CD4-positive, alpha-beta T cell treated with Interleukin-15 for 1 hour (primary cell): ENCODE results near the gene MACROD2.

Experiments used
- DNase-seq: peaks from one replicate; pipeline ENCODE4 v3.0.0-alpha.2; 2020

Gene MACROD2

DNA sequence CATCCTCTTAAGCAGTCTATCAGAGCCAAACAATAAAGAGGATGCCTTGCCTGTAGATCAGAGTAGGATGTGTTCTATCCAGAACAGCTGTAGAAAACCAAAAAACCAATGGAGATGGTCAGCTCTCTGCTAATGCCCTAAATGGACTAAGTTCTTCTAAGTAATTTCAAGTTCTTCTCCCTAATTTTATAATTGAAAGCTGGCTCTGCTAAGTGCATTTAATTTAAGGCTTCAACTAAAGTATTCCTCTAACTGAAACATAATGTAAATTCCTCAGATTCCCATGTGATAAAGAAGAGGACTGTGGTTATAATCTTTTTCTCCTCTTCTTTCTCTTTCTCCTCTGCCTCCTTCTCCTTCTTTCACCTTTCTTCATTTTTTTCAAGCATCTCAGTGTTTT is 1868.4 kb downstream of the MACROD2 start:
- no peak for DNase-seq

DNA sequence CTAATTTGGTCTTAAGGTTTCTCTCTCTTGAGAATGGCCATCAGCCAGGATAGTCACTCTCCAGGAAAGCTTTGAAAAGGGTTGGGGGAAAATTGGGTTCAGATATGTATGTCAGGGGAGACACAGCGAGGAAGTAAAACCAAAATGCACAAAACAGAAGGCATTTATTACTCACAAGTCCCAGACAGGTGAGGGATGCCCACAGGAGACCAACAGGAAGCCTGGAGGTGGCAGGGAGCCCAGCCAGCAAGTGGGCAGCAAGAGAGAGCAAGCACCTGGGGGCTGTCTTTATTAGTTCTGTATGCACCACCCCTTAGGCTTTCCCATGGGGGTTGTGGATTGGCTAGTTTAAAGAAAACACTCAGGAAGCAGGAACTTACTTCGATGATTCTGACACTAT is 1870.2 kb downstream of the MACROD2 start:
- DNase-seq = no peak

DNA sequence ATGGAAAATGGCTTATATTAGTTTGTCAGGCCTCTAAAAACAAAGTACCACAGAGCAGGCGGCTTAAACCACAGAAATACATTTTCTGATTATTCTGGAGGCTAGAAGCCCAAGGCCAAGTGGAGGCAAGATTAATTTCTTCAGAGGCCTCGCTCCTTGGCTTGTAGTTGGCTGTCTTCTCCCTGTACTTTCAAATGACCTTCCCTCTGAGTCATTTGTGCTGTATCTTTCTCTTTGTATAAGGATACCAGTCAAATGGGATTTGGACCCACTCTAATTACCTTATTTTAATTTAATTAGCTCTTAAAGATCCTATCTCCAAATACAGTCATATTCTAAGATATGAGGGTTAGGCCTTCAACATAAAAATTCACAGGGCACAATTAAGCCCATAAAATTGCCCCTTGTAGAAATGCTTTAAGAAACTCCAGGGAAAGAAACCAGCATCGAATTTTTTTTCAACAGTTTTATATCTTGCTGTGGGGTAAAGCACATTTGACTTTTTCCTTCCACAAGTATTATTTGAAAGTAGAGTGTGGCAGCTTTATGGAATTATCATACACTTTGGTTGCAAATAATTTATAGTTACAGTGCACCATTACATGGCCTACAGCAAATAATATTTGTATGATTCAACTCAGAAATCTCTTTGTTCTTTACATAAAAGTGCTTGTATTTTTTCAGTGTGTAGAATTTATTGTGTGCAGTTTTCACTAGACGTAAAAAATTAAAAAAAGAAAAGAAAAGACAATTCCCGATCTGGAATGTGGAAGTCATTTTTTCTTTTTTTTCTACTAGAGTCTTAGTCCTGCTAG is 1871.8 kb downstream of the MACROD2 start:
- no peak for DNase-seq

DNA sequence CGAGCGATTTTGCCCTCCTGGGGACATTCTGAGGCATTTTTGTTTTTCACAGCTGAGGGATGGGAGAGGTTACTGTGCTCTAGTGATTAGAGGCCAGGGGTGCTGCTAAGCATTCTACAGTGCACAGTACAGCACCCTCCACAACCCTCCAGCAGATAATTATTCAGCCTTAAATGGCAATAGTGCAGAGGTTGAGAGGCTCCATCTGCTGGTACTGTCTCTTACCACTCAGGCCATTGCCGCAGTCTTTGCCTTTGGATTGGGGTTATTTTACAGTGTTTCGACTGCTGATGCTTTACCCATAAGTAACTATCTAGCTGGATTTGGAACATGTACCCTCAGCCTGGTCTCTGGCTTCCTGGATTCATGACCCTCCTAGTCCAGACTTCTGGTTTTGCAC is 1872.6 kb downstream of the MACROD2 start:
- no peak for DNase-seq

DNA sequence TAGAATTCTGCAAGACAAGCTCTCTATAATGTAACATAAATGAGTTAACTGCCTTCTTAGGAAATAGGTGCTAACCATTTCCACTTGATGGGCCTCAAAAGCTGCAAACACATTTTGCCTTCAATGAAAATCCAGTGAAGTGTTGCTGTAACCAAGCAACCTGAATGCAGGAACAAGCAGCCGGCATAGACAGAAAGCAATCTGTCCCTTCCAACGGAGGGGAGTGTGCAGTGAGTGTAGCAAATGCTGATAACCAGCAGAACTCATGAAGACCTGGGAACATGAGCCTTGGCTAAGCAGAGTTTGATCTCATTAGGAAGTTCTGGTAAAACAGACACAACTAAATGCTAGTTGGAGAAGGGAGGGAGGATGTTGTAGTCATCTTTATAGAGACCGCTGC is 1880.1 kb downstream of the MACROD2 start:
- DNase-seq = peak; percentile 21

DNA sequence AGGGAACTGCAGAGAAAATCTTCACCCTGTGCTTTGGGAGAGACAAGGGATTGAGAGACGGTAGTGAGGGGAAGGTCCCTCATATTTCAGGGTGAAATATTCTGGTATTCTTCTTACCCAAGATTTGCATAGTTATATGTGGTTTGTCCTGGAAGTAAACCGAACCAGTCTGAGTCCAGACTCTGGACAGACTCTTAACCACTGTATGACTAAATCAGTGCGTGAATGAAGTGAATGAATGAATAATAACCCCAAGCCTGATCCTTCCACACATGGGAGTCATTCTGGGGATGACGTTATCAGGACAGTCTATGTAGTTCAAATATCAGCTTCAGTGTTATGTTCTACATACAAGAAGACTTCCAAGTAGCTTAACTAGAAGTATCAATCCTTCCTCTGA is 1887.2 kb downstream of the MACROD2 start:
- DNase-seq = no peak

DNA sequence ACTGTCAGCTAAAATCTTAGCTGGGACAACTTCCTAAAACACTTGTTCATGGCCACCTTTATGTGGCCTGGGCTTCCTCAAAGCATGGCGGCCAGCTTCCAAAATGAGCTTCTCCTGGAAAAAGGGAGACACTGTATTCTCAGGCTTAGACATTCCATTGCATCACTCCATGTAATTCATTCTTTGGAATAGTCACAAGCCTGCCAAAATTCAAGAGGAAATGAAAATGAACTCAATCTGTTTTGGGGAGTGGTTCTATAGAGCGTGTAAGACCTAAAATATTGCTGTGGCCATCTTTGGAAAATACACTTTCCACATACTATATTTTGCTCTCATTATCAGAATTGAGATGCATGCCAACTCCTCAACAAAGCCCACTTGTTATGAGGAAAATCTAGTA is 1890.9 kb downstream of the MACROD2 start:
- no peak for DNase-seq

DNA sequence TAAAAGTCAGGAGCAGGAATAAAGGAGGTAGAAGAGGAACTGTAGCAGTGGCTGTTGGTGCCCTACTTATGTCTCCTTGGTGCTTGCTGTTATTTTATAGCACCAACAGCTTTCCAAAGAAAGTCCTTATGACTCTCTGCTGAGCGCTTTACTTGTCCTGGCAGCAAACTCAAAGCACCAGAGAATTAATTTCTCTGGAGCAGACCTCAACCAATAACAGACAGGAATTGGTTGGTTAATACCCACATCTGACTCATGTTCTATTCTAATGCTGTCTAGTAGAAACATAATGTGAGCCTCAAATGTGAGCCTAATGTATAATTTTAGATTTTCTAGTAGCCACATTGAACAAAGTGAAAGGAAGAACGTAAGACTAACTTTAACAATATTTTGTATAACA is 1892.1 kb downstream of the MACROD2 start:
- DNase-seq = no peak

DNA sequence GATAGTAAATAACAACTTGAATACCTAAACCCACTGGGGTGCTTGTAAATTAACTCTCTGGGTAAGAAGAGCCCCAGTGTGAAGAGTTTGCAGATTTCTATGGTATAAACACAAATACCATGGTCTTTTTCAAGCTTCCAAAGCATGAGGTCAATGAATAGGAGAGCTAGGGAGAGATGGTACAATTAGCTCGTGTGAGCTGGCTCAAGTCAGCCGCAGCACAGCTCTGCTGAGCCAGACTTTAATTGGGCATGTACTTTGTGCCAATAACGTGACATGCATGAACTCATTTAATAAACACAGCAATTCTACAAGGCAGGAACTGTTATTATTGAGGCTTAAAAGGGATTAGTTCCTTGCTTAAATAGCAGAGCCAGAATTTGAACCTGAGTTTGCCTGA is 1893.7 kb downstream of the MACROD2 start:
- no peak for DNase-seq

DNA sequence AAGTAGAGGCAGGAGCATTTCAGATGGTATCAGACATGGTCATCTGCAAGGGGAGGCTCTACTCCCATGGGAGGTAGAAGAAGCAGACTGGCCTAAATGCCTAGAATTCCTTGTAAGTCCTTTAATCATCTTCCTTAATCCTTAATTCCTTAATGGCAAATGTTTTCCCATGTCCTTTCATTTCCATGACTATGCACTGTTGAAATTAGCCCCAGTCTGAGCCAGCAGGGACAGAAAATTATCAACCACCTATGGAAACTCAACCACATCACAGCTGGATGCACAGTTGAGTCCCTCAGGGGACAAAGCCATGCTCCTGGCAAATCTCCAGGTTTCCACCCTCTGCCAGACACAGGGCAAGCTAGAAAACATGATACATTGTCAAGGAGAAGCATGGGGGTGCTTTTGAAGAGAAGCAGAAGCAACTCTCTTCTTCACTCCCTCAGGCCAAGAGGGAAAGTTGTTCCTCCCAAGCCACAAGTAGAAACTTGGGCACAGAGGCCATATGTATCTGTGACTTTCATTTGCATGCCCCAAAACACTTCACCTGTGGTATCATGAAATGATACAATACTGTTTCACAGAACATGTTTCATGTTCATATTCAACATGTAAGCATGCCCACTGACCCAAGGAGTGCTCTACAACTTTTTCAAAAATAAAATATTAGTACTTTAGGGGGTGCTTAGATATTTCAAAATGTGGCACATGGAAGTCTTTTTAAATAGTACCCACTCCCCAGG is 1894.4 kb downstream of the MACROD2 start:
- DNase-seq = no peak

DNA sequence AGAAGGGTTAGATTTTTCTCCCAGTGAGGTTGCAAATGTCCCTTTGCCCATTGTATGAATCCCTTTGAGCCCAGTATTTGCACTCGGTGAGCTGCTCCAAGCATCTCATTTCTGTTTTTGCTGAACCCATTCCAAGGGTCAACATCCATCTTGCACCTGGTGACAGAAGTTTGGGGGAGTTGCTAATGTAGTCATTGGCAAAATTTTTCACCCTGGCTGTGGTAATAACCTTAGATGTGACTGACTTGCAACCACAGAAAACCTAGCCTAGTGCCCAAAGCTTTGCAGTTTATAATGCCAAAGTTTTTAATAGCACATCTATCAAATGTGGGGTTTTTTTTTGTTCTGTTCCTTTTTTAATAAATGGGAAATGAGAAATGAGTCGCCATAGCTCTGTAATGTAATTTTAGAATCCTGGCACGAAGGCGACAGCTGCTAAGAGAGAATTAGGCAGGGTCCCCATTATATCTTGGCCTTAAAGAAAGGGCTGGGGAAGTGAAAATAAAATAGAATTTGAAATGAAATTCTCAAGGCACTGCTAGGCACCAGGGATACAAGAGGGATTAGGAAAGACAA is 1895.2 kb downstream of the MACROD2 start:
- no peak for DNase-seq

DNA sequence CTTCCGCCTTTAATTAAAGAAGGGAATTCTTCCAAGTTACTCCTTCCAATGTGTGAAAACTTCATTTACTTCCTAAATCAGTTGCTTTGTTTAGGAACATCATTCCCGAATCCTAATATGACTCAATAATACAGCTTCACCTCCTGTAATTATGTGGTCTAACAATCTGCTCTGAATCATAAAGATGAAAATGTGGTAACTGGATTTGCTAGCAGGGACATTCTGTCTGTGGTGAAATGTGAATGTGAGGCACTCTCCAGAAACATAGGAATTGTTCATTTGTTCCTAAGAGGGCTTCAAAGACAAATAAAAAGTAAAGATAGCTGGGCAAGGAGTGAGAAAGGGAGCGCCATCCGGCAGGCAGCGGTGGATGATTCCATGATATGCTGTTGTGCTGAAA is 1899.8 kb downstream of the MACROD2 start:
- no peak for DNase-seq

DNA sequence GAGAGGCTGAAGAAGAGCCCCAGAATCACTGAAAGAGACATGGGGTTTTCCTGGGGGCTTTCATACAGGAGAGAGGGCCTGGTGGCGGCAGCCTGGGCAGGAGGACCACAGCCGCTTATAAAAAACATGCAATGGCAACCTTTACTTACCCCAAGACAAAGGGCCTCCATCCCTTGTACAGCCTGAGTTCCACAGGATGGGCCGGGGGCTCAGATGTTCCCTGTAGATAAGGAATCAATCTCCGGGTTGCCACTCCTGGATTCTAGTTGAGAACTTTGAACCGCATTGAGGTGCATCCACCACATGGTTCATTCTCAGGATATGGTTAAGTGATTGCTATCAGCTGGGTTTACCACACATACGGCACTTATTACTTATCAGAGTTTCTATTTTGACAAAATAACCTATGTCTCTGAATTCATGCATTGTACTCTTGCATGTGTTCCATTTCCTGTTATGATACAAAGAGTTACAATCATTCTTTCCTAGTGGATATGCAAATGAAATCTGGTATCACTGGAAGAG is 1900.3 kb downstream of the MACROD2 start:
- no peak for DNase-seq

DNA sequence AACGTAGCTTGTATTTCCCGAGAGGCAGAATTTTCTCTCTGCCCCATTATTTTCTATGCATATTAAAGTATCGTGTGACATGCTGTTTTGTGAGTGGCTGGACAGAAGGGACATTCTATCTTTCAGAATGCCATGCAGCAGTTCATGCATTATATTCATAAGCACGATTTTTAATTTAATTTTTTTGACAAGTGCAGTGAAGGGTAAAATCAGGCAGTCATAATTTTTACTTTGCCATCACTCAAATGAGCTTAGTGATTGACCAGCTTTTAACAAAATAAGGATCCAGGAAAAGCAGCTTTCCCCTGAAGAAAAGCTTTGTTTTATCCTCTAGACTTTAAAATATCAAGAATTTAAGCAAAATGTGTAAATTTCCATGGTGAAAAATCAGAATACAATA is 1904.7 kb downstream of the MACROD2 start:
- no peak for DNase-seq

DNA sequence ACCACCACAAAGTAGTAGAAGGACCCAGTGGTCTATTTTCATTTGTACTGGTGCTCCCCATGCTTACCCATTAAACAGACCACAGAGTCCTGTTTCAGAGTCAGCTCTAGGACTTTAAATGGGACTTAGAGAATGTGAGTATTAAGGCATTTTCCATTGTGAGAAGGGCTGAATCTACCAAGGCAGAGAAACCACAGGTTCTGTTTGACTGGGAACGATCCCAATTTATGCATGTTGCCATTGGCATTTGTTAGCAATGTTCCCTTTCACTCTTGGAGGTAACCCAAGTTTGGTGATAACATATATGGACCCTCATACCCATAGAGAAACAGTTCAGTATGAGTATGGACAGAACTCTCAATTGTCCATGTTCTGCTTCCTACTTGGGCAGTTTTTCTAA is 1905.1 kb downstream of the MACROD2 start:
- DNase-seq = no peak

DNA sequence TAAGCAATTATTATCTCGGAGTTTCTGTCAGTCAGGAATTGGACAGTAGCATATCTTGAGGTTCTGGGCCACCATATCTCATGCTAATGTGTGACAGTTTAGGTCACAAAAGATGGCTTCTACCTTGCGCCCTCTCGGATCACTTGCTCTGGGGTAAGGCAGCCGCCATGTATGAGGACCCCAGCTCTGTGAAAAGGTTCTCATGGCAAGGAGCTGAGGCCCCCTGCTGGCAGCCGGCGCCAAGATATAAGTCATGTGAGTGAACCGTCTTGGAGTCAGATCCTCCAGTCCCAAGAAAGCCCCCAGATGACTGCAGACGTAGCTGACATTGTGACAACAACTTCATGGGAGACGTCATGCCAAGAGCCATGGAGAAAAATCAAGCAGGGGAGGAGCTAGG is 1907.2 kb downstream of the MACROD2 start:
- no peak for DNase-seq

DNA sequence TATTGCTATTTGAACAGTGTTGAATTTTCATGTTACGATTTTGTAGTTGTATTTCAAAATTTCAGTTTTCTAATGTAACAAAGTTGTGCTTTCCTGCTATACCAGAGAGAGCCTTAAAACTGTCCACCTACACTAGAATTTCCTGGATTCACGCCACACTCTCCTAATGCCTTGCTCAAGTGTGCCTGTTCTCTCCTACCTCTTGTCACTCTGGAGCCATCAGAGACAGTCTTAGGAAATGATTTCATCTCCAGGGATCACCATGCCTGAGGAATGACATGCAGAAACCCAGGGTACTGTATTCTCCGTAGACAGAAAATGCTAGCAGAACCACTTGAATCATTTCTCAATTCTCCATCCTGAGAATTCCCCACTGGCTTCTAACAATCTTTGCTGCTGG is 1910.3 kb downstream of the MACROD2 start:
- DNase-seq = no peak

DNA sequence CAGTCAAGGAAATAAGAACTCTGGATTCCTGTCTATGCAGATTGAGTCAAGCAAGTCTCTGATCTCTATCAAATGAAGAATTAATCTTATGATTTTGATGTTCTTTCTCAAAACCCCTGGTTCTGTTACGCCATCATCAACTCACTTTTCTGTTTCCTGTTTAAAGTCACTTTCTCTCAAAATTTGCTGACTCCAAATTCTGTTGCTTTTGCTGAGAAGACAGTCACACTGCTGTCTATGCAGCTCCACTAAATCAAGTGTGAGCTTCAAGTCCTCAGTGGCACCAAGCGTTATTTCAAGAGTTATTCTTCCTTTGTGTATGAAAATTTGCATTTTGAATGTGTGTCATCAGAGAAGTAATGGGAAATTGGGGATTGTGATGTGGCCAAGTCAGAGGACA is 1914.7 kb downstream of the MACROD2 start:
- no peak for DNase-seq

DNA sequence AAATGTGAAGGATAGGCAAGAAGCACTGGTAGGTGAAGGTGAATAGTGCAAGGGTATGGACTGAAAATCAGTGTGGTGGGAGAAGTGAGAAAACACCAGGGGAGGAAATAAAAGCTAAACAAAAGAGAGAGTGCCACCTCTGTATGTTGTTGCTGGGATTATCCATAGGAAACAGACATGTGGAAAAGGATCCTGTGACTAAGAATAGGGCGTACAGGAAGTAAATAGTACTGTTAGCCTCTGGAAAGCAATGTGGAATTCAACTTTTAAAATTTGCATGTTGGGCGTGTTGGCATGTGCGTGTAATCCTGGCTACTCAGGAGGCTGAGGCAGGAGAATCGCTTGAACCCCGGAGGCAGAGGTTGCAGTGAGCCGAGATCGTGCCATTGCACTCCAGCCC is 1916.3 kb downstream of the MACROD2 start:
- DNase-seq = no peak

DNA sequence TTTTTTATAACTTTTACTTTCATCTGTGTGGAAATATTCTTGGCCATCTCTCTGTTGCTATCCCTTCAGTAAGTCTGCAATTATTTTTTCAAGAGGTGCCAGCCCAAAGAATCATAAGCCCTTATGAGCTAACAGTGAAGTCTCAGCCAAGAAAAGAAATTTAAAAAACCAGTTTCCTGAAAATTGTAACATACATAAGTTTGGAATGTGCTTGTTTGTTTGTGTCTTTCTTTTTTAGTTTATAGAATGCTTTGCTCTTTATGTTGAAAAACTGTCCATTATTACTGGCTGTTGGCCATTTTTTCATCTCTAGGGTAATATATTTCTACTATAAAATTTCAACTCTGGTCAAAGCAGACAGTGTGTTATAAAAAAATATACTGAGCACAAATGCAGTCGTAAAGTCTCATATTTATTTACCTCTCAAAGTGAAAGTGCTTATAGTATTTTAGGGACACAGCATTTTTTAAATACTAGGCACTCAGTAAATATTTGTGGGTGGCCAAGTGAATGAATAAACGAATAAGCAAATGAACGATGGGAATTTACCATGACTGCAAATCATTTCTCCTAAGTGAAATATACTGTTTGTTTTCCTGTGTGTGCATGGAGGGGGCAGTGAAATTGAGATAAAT is 1918.2 kb downstream of the MACROD2 start:
- no peak for DNase-seq

DNA sequence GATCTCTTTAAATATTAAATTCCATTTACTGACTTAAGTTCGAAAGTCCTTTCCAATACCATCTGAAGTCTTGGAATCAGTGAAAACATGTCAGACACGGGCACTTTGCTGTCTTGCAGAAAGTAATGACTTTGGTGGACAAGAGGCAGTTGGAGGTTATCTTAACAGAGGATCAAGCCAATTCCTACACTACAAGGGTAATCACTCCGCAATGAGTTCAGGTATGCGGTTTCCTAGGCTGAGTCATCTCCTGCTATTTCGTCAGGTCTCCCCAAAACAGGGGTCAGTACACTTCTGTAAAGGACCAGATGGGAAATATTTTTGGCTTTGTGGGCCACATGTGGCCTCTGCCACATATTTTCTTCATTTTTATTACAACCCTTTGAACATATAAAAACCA is 1921.3 kb downstream of the MACROD2 start:
- DNase-seq = no peak

DNA sequence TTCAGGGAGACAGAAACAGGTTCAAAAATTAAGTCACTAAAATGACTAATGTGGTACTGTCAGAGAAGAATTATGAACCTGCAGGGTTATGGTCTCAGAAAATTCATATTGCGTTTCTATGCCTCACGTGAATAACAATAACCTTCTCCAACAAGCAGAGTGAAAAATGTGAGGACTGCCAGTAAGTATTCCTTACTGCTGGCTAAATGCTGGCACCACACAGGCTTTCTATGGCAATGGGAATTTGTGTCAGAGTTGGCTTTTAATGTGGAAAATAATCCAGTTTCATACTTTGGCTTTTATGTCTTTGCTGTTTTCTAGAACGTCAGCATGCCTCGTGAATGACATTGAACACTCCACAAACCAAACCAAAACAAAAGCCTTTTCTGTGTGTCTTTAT is 1922.0 kb downstream of the MACROD2 start:
- DNase-seq = no peak

DNA sequence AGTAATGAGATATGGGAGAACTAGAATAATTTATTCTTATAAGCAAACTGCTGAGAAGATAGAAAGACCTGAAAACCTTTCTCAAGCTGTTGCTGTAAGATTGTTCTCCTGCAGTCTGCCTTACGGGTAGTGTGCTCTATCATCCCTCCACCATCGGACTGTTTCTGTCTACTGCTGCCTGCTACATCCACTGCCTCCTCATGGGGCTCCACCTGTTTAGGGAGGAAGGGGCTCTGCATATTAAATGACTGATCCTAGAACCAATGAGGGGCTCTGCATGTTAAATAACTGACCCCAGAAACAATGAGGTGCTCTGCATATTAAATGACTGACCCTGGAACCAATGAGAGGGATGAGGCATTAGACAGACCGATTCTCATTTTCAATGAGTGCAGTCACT is 1923.3 kb downstream of the MACROD2 start:
- DNase-seq = no peak

DNA sequence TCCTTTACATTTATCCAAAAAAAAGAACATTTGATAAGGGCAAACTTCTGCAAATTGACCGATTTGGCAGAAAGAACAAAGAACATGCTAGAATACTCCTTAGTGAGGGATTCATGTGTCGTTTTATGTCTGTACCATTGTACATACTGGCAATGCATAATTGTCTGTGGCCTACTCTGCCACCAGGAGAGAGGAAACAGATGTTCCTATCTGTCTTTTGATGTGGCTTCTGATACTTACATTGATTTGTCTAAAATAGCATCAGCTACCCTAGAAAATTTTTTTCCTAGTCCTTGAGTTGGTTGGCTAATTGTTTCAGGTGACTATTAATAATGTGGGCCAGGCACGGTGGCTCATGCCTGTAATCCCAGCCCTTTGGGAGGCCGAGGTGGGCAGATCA is 1923.8 kb downstream of the MACROD2 start:
- no peak for DNase-seq
